Testis (tissue), 5 donors: ENCODE data around the gene MARCHF7. TPM values are rescaled to one million over a fixed set of nuclear protein-coding genes. Genes with fewer than 3 reads are reported as not detected.
"Not testable (repeated sequence)": the region's sequence is repeated elsewhere in the genome, so short reads cannot be mapped to it uniquely, and the experiment has no call there.

Experiments
- DNase-seq: peaks from one replicate; pipeline ENCODE4 v3.0.0-alpha.2; 2019
- H3K27ac ChIP-seq, 2 donors: fragments of 200-600 bp; sonication (generic); one replicate each; pipeline ENCODE4 v1.5.1; 2019
- H3K27me3 ChIP-seq: fragments of 200-600 bp; sonication (generic); one replicate; pipeline ENCODE4 v1.5.1; 2019
- H3K36me3 ChIP-seq: fragments of 200-600 bp; sonication (generic); one replicate; pipeline ENCODE4 v1.5.1; 2017; ENCODE audit warnings: low read depth; ENCODE audit errors: missing control alignments
- H3K4me1 ChIP-seq: fragments of 200-600 bp; sonication (generic); one replicate; pipeline ENCODE4 v1.5.1; 2019
- H3K4me3 ChIP-seq, 2 donors: fragments of 200-600 bp; sonication (generic); one replicate each; pipeline ENCODE4 v1.5.1; 2017 to 2019
- H3K9me3 ChIP-seq: fragments of 200-600 bp; sonication (generic); one replicate; pipeline ENCODE4 v1.5.1; 2017
- POLR2A ChIP-seq: fragments of 450-650 bp; IDR thresholded peaks from one replicate; pipeline ENCODE4 v1.6.1; 2017; ENCODE audit warnings: antibody characterized with exemption, mild to moderate bottlenecking, moderate library complexity
- WGBS, 2 donors: methylation state at CpG; one replicate each; pipeline ENCODE4 v1.1.5; 2018; 5-methylcytosine and 5-hydroxymethylcytosine counted together
- intact Hi-C: fragments of 100-400 bp; cut with DNase I; formaldehyde crosslinking; loops from one replicate; pipeline ENCODE4 v1.15.1; 2023; ENCODE audit warnings: low total_unique reads
- long read RNA-seq, 2 donors: transcript quantifications; one replicate each; lab custom pipeline, GENCODE V29; 2026
- polyA plus RNA-seq: library from polyadenylated mRNA; stranded (reverse); fragments of 350-450 nt; fragmentation: Illumina TruSeq; extraction: RNeasy Lipid Tissue Mini Kit (QIAGEN cat#74804); gene quantifications from one replicate; pipeline ENCODE4 v1.2.3, GENCODE V29; 2014; ENCODE audit warnings: low read depth, low replicate concordance; ENCODE audit not compliant: insufficient read depth
- total RNA-seq, 2 donors: library from RNA; depleted of rRNA; stranded (reverse); fragments of >200 nt; gene quantifications; one replicate each; pipeline ENCODE4 v1.2.3, GENCODE V29; 2016
- TF ChIP-seq, protein P1 (sequence below), 3 experiments: fragments of 450-650 bp in 2 of 3; fragments of 200-600 bp in 1 of 3; sonication (generic) in 1 of 3; IDR thresholded peaks; one replicate each; pipeline ENCODE4 v1.5.1; 2016 to 2019; ENCODE audit warnings: antibody characterized with exemption in 3 of 3, mild to moderate bottlenecking in 2 of 3, moderate library complexity in 1 of 3

Gene MARCHF7, protein sequence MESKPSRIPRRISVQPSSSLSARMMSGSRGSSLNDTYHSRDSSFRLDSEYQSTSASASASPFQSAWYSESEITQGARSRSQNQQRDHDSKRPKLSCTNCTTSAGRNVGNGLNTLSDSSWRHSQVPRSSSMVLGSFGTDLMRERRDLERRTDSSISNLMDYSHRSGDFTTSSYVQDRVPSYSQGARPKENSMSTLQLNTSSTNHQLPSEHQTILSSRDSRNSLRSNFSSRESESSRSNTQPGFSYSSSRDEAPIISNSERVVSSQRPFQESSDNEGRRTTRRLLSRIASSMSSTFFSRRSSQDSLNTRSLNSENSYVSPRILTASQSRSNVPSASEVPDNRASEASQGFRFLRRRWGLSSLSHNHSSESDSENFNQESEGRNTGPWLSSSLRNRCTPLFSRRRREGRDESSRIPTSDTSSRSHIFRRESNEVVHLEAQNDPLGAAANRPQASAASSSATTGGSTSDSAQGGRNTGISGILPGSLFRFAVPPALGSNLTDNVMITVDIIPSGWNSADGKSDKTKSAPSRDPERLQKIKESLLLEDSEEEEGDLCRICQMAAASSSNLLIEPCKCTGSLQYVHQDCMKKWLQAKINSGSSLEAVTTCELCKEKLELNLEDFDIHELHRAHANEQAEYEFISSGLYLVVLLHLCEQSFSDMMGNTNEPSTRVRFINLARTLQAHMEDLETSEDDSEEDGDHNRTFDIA
- 100 to 1,000 TPM in 1 of 2 donors, 10 to 100 TPM in 1; 89.4 to 115 TPM for total RNA-seq
- polyA plus RNA-seq: 97.8 TPM
- long read RNA-seq, donor 1, full-length matches to known transcripts: 4 of 56 reads
- long read RNA-seq, donor 1, partial matches to known transcripts: 33 of 56 reads
- long read RNA-seq, donor 1, other reads (novel, unspliced or antisense): 19 of 56 reads
- long read RNA-seq, donor 2, full-length matches to known transcripts: 2 of 17 reads
- long read RNA-seq, donor 2, partial matches to known transcripts: 7 of 17 reads
- long read RNA-seq, donor 2, other reads (novel, unspliced or antisense): 8 of 17 reads

- intact Hi-C loops: no loop called here
- WGBS, 2 donors: 0 to 1% methylated on average over 30 to 69 of the region's 72 CpGs
These were observed at the start of gene MARCHF7 for GRCh38 chr2:159712143-159712928. Gene MARCHF7, plus strand, starts transcription at chr2:159712506. Its CDS starts 16,517 bp downstream, at chr2:159729023.

DNA sequence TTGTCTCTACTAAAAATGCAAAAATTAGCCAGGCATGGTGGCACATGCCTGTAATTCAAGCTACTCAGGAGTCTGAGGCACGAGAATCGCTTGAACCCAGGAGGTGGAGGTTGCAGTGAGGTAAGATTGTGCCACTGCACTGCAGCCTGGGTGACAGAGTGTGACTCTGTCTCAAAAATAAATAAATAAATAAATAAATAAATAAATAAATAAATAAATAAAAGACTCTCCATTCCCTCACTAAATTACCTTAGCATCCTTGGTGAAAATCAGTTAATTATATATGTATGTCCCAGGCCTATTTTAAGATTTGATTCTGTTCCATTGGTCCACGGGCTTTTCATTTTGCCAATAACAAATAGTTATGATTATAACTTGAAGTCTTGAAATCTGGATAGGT lies 44.9 kb upstream of the MARCHF7 start:
- H3K4me3 ChIP-seq, H3K27me3 ChIP-seq, H3K4me1 ChIP-seq, H3K9me3 ChIP-seq, H3K27ac ChIP-seq, H3K36me3 ChIP-seq, DNase-seq, intact Hi-C loops: not testable (repeated sequence)
- WGBS, 2 donors: 91 to 98% methylated on average over 3 of the region's 3 CpGs

More at GRCh38 chr2:159712143-159712928, at the start of gene MARCHF7:
- no peaks in the 10 kb centered on the region for H3K9me3 ChIP-seq
- peak within 1 kb of the TSS; percentile 98 to 100 for H3K27ac ChIP-seq
- H3K36me3 ChIP-seq: no peaks in the 10 kb centered on the region
- peak within 1 kb of the TSS; percentile 95 to 97 for H3K4me3 ChIP-seq
- H3K4me1 ChIP-seq: peaks cover 13% of the 10 kb centered on the region
- H3K27me3 ChIP-seq: no peaks in the 10 kb centered on the region
- DNase-seq: peak; percentile 96
- TF ChIP-seq, protein P1, sequence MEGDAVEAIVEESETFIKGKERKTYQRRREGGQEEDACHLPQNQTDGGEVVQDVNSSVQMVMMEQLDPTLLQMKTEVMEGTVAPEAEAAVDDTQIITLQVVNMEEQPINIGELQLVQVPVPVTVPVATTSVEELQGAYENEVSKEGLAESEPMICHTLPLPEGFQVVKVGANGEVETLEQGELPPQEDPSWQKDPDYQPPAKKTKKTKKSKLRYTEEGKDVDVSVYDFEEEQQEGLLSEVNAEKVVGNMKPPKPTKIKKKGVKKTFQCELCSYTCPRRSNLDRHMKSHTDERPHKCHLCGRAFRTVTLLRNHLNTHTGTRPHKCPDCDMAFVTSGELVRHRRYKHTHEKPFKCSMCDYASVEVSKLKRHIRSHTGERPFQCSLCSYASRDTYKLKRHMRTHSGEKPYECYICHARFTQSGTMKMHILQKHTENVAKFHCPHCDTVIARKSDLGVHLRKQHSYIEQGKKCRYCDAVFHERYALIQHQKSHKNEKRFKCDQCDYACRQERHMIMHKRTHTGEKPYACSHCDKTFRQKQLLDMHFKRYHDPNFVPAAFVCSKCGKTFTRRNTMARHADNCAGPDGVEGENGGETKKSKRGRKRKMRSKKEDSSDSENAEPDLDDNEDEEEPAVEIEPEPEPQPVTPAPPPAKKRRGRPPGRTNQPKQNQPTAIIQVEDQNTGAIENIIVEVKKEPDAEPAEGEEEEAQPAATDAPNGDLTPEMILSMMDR (IDR thresholded peaks at IDR 0.05): peak; percentile 43 to 50 (median 45)
- peak; percentile 64 for TF ChIP-seq POLR2A

- intact Hi-C loops: no loop called here
- H3K27me3 ChIP-seq: no peaks in the 10 kb centered on the region
These were observed 41.3 kb upstream of the MARCHF7 start for GRCh38 chr2:159671047-159671446.

DNA sequence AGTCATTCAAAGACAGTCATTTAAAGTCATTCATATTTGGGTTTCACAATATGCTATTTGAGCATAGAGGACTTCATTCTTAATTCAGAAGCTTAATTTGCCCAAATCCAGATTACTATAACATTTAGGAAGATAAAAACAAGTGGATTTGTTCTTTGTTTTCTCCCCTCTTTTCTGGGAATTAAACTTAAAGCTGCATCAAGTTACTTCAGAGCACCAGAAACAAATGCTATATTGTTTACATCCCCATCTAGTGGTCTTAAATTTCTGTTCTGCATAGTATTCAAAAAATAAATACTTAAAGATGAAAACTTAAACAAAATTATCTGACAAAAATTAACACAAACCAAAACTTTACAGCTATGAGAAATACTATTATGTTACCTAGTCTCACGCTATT lies 34.7 kb upstream of the MARCHF7 start:
- H3K36me3 ChIP-seq: no peaks in the 10 kb centered on the region
- H3K4me3 ChIP-seq: no peak overlapping the region
- no peaks in the 10 kb centered on the region for H3K27me3 ChIP-seq
- TF ChIP-seq, protein P1 (IDR thresholded peaks at IDR 0.05): no peak
- no peak for TF ChIP-seq POLR2A
- no peak overlapping the region for H3K27ac ChIP-seq
- no peaks in the 10 kb centered on the region for H3K4me1 ChIP-seq
- H3K9me3 ChIP-seq: no peaks in the 10 kb centered on the region
- DNase-seq: no peak
- intact Hi-C loops: no loop called here
- 90 to 98% methylated on average over 1 of the region's 1 CpG for WGBS, 2 donors

More at GRCh38 chr2:159671047-159671446, 41.3 kb upstream of the MARCHF7 start:
- 95 to 97% methylated on average over 3 of the region's 3 CpGs for WGBS, 2 donors
- DNase-seq: no peak
- Histone ChIP-seq H3K9me3 (no peaks in the 10 kb centered on the region), H3K27ac (no peak overlapping the region), H3K4me3 (no peak overlapping the region), H3K36me3 (no peaks in the 10 kb centered on the region), H3K4me1 (no peaks in the 10 kb centered on the region)
- no peak for TF ChIP-seq POLR2A
- TF ChIP-seq, protein P1 (IDR thresholded peaks at IDR 0.05): no peak
